Occipital lobe (tissue), 1 donor: Measurements from ENCODE around the gene OGG1. TPM values are rescaled to one million over a fixed set of nuclear protein-coding genes. Genes with fewer than 3 reads are reported as not detected.

Source experiments
- total RNA-seq: library from RNA; depleted of rRNA; stranded (reverse); fragments of >200 nt; gene quantifications from one replicate; pipeline ENCODE4 v1.2.3, GENCODE V29; 2014

Gene OGG1
- total RNA-seq, 1 donor from 2014 or later: 61.3 TPM

Other genes starting within 250 kb of the OGG1 start
- gene LHFPL4, start 196.1 kb upstream of the OGG1 start, total RNA-seq: 48.4 TPM
- gene MTMR14, start 100.4 kb upstream of the OGG1 start, total RNA-seq: 16.2 TPM
- gene CPNE9, start 46.1 kb upstream of the OGG1 start, total RNA-seq: 0.31 TPM
- gene BRPF1, start 18.2 kb upstream of the OGG1 start, total RNA-seq: 16.8 TPM
- 56.1 TPM for gene CAMK1, start 20.0 kb downstream of the OGG1 start, total RNA-seq
- gene TADA3, start 42.5 kb downstream of the OGG1 start, total RNA-seq: 28.1 TPM
- gene ARPC4, start 43.1 kb downstream of the OGG1 start, total RNA-seq: 162 TPM
- 16.5 TPM for gene TTLL3, start 60.3 kb downstream of the OGG1 start, total RNA-seq
- 20.9 TPM for gene RPUSD3, start 94.1 kb downstream of the OGG1 start, total RNA-seq
- not detected for gene CIDEC, start 130.3 kb downstream of the OGG1 start, total RNA-seq
- 17.8 TPM for gene JAGN1, start 140.7 kb downstream of the OGG1 start, total RNA-seq
- gene IL17RE, start 152.9 kb downstream of the OGG1 start, total RNA-seq: not detected
- 4.5 TPM for gene IL17RC, start 167.1 kb downstream of the OGG1 start, total RNA-seq
- gene CRELD1, start 183.9 kb downstream of the OGG1 start, total RNA-seq: 17.5 TPM
- gene PRRT3, start 202.5 kb downstream of the OGG1 start, total RNA-seq: 4.1 TPM
- gene EMC3, start 236.9 kb downstream of the OGG1 start, total RNA-seq: 31.4 TPM